Fibroblast of pulmonary artery (primary cell): ENCODE data around the gene UVRAG.

Source experiments
- DNase-seq: peaks from one replicate; pipeline ENCODE4 v3.0.0-alpha.2; 2010; ENCODE audit warnings: low read depth
- H3K4me3 ChIP-seq: replicated peaks from 2 replicates; pipeline ENCODE4 v1.5.1; 2011; ENCODE audit warnings: low read depth, mild to moderate bottlenecking, control low read depth, low read length, moderate library complexity
- TF ChIP-seq, protein P1 (sequence below): IDR thresholded peaks from 2 replicates; pipeline ENCODE4 v1.5.1; 2011; ENCODE audit warnings: mild to moderate bottlenecking, control low read depth, low read length, inconsistent platforms; ENCODE audit errors: missing control alignments

The UVRAG gene

DNA sequence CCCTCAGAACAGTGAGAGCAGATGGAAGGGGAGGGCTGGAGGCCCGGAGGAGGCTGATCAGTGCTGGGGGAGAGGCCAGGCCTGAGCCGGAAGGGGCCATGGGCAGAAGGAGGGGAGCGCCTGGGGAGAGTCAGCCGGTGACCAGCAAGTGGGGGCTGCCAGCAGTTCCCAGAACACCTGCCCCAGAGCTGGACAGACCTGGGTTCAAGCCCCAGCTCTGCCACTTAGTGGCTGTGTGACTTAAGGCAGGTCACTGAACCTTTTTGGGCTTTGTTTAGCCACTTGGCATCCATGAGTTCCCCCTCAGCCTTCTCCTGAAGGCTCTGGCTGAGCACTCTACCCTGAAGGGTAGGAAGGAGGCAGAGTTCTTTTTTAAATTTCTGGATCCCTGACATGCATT lies 373.9 kb downstream of the UVRAG start:
- TF ChIP-seq, protein P1, sequence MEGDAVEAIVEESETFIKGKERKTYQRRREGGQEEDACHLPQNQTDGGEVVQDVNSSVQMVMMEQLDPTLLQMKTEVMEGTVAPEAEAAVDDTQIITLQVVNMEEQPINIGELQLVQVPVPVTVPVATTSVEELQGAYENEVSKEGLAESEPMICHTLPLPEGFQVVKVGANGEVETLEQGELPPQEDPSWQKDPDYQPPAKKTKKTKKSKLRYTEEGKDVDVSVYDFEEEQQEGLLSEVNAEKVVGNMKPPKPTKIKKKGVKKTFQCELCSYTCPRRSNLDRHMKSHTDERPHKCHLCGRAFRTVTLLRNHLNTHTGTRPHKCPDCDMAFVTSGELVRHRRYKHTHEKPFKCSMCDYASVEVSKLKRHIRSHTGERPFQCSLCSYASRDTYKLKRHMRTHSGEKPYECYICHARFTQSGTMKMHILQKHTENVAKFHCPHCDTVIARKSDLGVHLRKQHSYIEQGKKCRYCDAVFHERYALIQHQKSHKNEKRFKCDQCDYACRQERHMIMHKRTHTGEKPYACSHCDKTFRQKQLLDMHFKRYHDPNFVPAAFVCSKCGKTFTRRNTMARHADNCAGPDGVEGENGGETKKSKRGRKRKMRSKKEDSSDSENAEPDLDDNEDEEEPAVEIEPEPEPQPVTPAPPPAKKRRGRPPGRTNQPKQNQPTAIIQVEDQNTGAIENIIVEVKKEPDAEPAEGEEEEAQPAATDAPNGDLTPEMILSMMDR = no peak
- DNase-seq = no peak
- H3K4me3 ChIP-seq = no peak overlapping the region

DNA sequence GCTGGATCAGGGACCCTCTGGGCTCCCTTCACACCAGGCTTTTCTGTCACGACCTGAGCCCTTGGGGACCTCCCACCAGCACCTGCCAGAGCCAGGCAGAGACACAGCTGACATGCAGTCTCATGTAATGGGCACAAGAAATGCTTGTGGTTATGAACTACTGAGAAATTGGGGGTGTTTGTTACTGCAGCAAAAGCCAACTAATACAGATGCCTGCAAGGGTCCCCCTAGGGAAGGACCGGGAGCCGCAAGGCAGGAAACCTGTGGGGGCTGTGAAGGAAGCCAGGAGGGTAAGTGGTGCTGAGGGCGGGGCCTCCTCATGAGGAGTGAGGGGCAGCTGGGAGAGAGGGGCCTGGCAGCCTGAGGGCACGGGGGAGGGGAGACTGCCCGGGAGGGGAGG lies 374.7 kb downstream of the UVRAG start:
- no peak for DNase-seq
- no peak overlapping the region for H3K4me3 ChIP-seq
- TF ChIP-seq, protein P1 = no peak

DNA sequence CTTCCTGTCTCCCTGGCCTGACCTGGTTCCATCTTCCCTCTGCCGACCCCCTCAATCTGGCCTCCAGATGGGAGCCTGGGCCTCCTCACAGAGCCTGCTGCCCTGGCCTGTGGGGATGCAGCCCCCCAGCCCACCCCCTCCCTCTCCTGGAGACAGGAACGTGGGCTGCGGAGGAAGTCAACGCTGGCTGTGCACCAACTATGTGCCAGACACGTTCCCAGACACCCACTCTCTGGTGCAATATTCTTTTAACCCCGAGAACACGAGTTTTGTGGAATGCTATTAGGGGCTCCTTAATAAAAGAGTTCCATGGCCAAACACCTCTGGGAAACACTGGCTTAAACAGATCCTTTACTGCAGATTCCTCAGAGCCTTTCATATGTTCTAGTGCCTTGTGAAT lies 375.4 kb downstream of the UVRAG start:
- TF ChIP-seq, protein P1 = no peak
- DNase-seq = peak; percentile 77

More for the DNA sequence above, 375.4 kb downstream of the UVRAG start:
- no peak overlapping the region for H3K4me3 ChIP-seq
